Stomach (tissue), 4 donors: ENCODE results near the gene ZNF844.

Source experiments
- EP300 ChIP-seq: sonication (generic); formaldehyde crosslinking; IDR thresholded peaks from one replicate; pipeline ENCODE4 v1.6.1; 2017; ENCODE audit warnings: antibody characterized with exemption
- POLR2AphosphoS5 ChIP-seq, 3 donors: sonication (generic); formaldehyde crosslinking; IDR thresholded peaks; one replicate each; pipeline ENCODE4 v1.6.1; 2016; ENCODE audit warnings: antibody characterized with exemption in 3 of 3
- TF ChIP-seq, protein P1 (sequence below), 7 experiments: fragments of 450-650 bp in 4 of 7; fragments of 200-600 bp in 3 of 7; sonication (generic) in 3 of 7; IDR thresholded peaks; one replicate each; pipeline ENCODE4 v1.5.1; 2016 to 2019; ENCODE audit warnings: antibody characterized with exemption in 7 of 7, control low read depth in 2 of 7, mild to moderate bottlenecking in 1 of 7

GRCh38 chr19:12055784-12056183, 8.7 kb upstream of the ZNF844 start:
- TF ChIP-seq, protein P1, sequence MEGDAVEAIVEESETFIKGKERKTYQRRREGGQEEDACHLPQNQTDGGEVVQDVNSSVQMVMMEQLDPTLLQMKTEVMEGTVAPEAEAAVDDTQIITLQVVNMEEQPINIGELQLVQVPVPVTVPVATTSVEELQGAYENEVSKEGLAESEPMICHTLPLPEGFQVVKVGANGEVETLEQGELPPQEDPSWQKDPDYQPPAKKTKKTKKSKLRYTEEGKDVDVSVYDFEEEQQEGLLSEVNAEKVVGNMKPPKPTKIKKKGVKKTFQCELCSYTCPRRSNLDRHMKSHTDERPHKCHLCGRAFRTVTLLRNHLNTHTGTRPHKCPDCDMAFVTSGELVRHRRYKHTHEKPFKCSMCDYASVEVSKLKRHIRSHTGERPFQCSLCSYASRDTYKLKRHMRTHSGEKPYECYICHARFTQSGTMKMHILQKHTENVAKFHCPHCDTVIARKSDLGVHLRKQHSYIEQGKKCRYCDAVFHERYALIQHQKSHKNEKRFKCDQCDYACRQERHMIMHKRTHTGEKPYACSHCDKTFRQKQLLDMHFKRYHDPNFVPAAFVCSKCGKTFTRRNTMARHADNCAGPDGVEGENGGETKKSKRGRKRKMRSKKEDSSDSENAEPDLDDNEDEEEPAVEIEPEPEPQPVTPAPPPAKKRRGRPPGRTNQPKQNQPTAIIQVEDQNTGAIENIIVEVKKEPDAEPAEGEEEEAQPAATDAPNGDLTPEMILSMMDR (IDR thresholded peaks at IDR 0.05): no peak
- no peak for TF ChIP-seq POLR2AphosphoS5 (IDR thresholded peaks at IDR 0.05)
- TF ChIP-seq EP300: no peak
